ENCODE data around the gene THAP4.

The THAP4 gene

DNA sequence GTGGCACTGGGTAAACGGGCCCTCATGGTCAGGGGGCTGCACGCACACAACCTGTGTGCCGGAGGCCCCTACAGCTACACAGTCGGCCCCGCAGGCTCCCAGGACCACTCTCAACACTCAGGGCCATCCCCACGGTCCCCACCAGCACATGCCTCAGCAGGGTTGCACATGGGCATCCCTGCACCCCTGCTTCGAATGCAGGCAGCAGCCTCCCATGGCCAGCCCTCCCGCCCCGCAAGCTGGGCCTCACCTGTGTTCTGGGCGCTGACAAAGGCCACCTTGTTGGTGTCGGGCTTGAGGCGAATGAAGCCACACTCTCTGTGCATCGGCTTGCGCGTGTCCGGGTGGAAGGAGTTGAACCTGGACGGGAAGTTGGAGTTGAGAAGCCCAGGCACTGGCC is 34.2 kb downstream of the THAP4 start:
- H4K20me1 ChIP-seq (ENCODE audit: low read depth, low read length), result no peaks in the 10 kb centered on the region
- H3K79me2 ChIP-seq (ENCODE audit: insufficient read depth, low read length), result no peaks in the 10 kb centered on the region
- no peak overlapping the region for H3K4me2 ChIP-seq (ENCODE audit: low read depth, low read length, poor library complexity, severe bottlenecking)
- H3K9ac ChIP-seq (ENCODE audit: low read length), result no peak overlapping the region
- H3F3A ChIP-seq (ENCODE audit: insufficient read depth), result no peaks in the 10 kb centered on the region; the same call in 1 of the 2 replicates
- H3K9me3 ChIP-seq (ENCODE audit: insufficient read depth, low read length), result no peaks in the 10 kb centered on the region
- TF ChIP-seq CTCF (IDR thresholded peaks at IDR 0.05; ENCODE audit: insufficient read depth, low read length, poor library complexity, severe bottlenecking) (no peak), EZH2phosphoT487 (conservative IDR thresholded peaks at IDR 0.05; ENCODE audit: low read length) (no peak)
- H3K9me2 ChIP-seq (replicated peaks; ENCODE audit: insufficient read depth, low read length), result no peaks in the 10 kb centered on the region
- no peak overlapping the region for H3K4me3 ChIP-seq (ENCODE audit: insufficient read depth, low read length, poor library complexity, severe bottlenecking)
- no peak overlapping the region for H3K27ac ChIP-seq (ENCODE audit: low read depth, low read length)
- no peaks in the 10 kb centered on the region for H3K27me3 ChIP-seq (ENCODE audit: low read length)
- H3K36me3 ChIP-seq (ENCODE audit: low read length), result peaks cover 6% of the 10 kb centered on the region; the same call in 1 of the 2 replicates
- no peak overlapping the region for H2AFZ ChIP-seq (ENCODE audit: low read depth, low read length, severe bottlenecking)

- Histone ChIP-seq H3K9ac (ENCODE audit: low read length) (no peak overlapping the region), H3K27me3 (ENCODE audit: low read length) (no peaks in the 10 kb centered on the region), H2AFZ (ENCODE audit: low read depth, low read length, severe bottlenecking) (no peak overlapping the region), H3K9me3 (ENCODE audit: insufficient read depth, low read length) (no peaks in the 10 kb centered on the region), H3K79me2 (ENCODE audit: insufficient read depth, low read length) (no peaks in the 10 kb centered on the region), H3K9me2 (replicated peaks; ENCODE audit: insufficient read depth, low read length) (no peaks in the 10 kb centered on the region), H3K36me3 (ENCODE audit: low read length) (peaks cover 6% of the 10 kb centered on the region; the same call in 1 of the 2 replicates), H3K4me2 (ENCODE audit: low read depth, low read length, poor library complexity, severe bottlenecking) (no peak overlapping the region), H3F3A (ENCODE audit: insufficient read depth) (no peaks in the 10 kb centered on the region; the same call in 1 of the 2 replicates), H4K20me1 (ENCODE audit: low read depth, low read length) (no peaks in the 10 kb centered on the region), H3K4me3 (ENCODE audit: insufficient read depth, low read length, poor library complexity, severe bottlenecking) (no peak overlapping the region), H3K27ac (ENCODE audit: low read depth, low read length) (no peak overlapping the region)
- no peak for TF ChIP-seq CTCF (IDR thresholded peaks at IDR 0.05; ENCODE audit: insufficient read depth, low read length, poor library complexity, severe bottlenecking)
- TF ChIP-seq EZH2phosphoT487 (conservative IDR thresholded peaks at IDR 0.05; ENCODE audit: low read length), result no peak
These were observed 35.1 kb downstream of the THAP4 start for GRCh38 chr2:241601841-241602240.

DNA sequence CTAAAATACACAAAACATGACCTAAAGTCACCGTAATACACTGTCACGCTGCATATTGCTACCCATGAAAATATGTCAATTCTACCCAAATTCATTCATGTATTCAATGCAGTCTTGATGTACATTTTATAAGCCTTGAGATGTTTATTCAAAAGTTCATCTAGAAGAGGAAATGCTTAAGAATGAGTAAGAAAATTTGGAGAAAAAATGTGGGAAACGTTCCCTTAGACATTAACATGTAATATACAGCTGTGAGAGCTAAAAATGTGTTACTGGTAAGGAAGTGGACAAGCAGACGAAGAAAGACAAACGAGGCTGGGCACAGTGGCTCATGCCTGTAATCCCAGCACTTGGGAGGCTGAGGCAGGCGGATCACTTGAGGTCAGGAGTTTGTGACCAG is 37.3 kb downstream of the THAP4 start:
- Histone ChIP-seq H3K9me3 (ENCODE audit: insufficient read depth, low read length) (no peaks in the 10 kb centered on the region), H3K4me2 (ENCODE audit: low read depth, low read length, poor library complexity, severe bottlenecking) (no peak overlapping the region), H3K27ac (ENCODE audit: low read depth, low read length) (no peak overlapping the region), H3K9ac (ENCODE audit: low read length) (no peak overlapping the region), H3K36me3 (ENCODE audit: low read length) (no peaks in the 10 kb centered on the region; the same call in 1 of the 2 replicates), H3K9me2 (replicated peaks; ENCODE audit: insufficient read depth, low read length) (no peaks in the 10 kb centered on the region), H3K27me3 (ENCODE audit: low read length) (no peaks in the 10 kb centered on the region), H4K20me1 (ENCODE audit: low read depth, low read length) (no peaks in the 10 kb centered on the region), H2AFZ (ENCODE audit: low read depth, low read length, severe bottlenecking) (no peak overlapping the region), H3K79me2 (ENCODE audit: insufficient read depth, low read length) (no peaks in the 10 kb centered on the region), H3F3A (ENCODE audit: insufficient read depth) (no peaks in the 10 kb centered on the region; the same call in 1 of the 2 replicates), H3K4me3 (ENCODE audit: insufficient read depth, low read length, poor library complexity, severe bottlenecking) (no peak overlapping the region)
- TF ChIP-seq CTCF (IDR thresholded peaks at IDR 0.05; ENCODE audit: insufficient read depth, low read length, poor library complexity, severe bottlenecking) (no peak), EZH2phosphoT487 (conservative IDR thresholded peaks at IDR 0.05; ENCODE audit: low read length) (no peak)

Measured in SU-DHL-6 (cell line).